HG03066 (cell line): Measurements from ENCODE around the gene MXI1.
"Not testable (repeated sequence)": the region's sequence is repeated elsewhere in the genome, so short reads cannot be mapped to it uniquely, and the experiment has no call there.

ENCODE experiments used
- ATAC-seq: cut with Tn5 transposase; IDR thresholded peaks from one replicate; pipeline ENCODE4 v1.9.1; 2021; ENCODE audit warnings: low read depth; ENCODE audit not compliant: unreplicated experiment

The MXI1 gene

DNA sequence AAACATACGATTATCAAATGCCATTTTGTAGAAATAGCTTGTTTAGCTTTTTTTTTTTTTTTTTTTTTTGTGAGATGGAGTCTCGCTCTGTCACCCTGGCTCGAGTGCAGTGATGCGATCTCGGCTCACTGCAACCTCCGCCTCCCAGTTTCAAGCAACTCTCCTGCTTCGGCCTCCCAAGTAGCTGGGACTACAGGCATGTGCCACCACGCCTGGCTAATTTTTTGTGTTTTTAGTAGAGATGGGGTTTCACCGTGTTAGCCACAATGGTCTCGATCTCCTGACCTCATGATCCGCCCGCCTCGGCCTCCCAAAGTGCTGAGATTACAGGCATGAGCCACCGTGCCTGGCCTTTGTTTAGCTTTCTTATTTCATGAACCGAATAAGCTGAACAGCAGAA is 65.6 kb downstream of the MXI1 start:
- ATAC-seq = not testable (repeated sequence)

DNA sequence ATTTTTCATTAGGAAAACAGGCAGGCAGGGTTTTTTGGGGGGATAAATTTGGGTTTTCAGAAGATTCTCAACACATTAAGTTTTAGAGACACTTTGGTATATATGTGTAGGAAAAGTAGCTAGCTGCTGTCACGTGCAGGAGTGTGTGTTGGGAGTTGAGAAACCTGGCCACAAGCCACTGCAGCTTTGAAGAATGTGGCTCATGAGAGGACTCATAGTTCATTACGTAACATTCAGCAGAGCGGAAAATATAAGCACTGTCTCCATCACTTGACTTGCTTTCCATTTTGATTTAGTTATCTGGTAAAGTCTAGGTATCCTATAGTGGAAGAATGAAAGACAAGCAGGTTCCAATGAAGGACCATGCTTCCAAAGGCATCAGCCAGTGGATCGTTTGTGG is 66.1 kb downstream of the MXI1 start:
- ATAC-seq = no peak

DNA sequence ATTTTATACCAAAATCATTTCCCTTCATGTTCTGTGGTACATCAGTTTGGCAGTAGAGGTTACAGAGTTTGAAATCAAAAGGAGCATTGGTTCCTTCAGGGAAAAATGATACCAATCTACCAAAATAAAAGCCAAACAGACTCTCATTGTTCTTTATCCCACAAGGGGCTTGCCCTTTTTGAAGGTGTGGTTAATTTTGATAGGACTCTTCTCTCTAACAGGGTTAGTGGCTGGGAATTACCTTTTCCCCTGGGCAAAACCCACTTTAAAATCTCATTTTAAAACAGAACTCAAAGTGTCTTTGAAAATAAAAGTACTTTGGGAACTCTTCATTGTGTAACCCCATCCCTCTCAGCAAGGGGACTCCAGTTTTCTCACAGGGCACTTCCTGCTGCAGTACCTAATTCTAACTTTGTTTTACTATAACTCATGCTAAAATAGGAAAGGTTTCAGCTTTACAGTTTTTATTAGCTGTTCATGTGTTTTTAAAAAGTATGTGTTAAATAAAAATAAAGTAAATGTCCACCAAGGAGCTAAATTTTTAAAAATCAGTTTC is 66.7 kb downstream of the MXI1 start:
- ATAC-seq = no peak

DNA sequence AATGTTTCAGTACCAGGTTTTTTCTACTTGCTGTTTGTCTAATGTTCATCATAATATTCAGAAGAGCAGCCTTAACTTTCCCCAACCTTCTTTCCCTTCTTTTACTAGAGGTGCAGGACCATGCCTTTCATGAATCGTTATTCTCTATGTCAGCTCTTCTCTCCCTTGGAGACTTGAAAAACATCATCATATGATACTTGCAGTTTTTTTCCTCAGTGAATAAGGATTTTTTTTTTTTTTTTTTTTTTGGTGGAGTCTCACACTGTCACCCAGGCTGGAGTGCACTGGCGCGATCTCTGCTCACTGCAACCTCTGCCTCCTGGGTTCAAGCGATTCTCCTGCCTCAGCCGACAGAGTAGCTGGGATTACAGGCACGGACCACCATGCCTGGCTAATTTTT is 67.2 kb downstream of the MXI1 start:
- no peak for ATAC-seq

DNA sequence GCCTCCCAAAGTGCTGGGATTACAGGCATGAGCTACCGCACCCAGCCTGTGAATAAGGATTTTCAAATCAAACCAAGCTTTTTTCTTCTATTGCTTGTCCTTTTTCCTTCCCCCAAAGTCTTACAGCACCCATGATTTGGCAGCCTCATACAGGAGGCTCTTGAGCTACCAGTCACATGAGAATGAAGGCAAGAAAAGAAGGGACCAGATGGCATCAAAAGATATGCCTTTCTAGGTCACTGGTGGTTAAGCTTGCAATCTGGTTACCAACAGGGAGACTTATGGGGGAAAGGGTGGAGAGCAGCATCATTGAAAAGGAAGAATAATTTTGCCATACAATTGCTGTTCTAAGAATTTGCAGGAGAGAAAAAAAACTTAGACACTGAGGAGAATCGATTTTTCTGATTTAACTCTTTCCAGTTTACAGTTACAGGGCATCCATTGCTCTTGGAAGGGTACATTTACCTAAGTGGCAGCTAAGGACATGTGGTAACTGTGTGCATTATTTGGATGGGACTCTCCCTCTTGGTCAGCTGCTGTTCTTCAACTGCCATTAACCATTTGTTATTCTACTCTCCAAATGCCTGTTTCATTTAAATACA is 67.8 kb downstream of the MXI1 start:
- no peak for ATAC-seq

DNA sequence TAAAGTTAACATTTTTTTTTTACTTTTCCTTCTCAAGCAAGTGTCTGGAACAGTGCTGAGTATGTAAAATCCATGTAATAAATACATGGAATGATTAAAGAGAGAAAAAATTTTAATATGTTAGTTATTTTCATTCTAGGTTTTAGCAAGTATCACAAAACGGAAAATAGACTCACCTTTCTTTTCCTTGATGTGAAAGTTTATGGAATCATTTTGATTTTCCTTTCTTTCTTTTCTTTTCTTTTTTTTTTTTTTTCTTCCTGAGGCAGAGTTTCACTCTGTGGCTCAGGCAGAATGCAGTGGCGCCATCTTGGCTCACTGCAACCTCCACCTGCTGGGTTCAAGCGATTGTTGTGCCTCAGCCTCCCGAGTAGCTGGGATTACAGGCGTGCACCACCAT is 69.2 kb downstream of the MXI1 start:
- ATAC-seq = no peak

DNA sequence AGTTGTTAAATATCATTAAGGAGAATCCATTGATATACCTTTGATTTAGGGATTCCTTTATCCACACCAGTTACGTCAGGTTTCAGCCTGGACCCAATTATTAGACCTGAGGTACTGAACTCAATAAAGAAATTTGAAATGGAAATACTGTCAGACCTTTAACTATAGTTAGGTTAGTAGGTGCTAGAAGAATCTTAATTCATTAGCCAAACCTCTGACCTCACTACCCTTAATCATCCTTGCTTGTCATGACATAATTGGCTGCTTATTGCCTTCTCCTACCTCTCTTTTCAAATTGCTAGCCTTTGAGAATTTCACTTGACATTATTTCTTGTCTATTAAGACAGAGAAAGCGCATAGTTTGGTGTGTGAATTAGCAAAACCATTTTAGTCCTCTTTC is 70.2 kb downstream of the MXI1 start:
- ATAC-seq = no peak

DNA sequence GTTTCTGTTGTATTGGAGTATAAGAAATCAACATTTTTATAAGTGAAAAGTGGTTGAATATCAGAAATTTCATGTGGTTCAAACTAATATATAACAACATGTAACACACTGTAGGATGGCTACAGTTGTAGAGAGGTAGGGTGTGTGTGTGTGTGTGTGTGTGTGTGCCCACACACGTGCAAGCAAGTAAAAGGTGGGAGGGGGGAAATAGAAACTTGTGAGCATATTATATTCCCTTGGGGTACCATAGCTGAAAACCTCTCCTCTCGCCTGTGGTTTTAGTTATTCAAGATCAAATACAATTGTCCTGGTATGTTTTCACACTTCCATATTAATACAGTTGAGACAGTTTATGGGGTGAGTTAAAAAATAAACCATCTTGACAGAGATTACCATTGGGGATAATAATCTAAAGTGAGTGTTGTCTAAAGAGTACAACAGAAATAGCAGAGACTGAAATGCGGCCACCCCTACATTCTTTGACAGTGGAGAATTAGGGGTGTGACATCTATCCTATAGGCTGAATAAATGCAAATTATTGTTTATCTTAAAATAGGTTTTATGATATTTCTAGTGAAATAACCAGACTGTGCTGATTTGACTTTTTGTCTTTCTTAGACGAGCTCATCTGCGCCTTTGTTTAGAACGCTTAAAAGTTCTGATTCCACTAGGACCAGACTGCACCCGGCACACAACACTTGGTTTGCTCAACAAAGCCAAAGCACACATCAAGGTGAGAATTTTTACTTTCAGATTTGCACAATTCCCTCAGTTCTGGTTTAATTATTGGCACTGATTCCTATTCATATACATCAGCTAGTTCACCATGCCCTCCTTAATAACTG is 71.4 kb downstream of the MXI1 start:
- ATAC-seq = no peak

DNA sequence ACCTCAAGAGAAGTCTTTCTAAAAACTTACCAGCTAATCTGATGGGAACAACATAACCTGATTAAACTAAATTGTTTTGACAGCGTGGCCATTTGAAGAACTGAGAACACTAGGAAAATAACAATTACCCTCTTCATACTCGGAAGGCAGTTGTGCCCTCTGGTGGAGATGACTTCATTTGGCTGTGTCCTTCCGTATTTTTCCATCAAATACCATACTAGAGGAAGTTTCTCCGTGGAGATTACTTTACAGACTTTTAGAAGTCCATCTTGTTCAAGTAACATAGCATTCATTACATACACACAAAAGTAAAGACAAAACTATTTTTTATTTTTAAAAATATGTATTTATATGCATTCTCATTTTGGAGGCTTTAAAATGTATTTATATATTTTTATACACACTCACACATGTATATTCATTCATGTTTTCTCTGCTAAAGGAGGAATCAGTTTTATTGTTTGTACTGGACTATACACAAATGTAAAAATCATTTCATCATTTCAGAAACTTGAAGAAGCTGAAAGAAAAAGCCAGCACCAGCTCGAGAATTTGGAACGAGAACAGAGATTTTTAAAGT is 72.1 kb downstream of the MXI1 start:
- ATAC-seq = no peak

DNA sequence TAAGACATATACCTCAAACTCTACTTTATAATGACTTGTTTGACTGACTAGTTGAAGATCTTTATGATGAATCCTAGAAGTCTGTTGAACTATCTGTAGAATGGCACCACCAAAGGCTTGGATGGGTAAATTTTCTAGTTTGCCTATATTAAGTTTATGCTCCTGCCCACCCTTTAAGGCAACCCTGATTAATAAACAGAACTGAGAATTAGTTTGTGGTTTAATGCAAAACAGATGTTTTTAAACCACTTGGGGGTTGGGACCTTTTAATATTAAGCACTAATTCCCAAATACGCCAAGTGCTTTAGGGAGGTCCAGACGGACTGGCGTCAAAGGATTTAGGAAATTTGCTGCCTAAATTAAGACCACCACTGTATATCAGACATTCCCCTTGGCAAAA is 76.9 kb downstream of the MXI1 start:
- ATAC-seq = no peak

DNA sequence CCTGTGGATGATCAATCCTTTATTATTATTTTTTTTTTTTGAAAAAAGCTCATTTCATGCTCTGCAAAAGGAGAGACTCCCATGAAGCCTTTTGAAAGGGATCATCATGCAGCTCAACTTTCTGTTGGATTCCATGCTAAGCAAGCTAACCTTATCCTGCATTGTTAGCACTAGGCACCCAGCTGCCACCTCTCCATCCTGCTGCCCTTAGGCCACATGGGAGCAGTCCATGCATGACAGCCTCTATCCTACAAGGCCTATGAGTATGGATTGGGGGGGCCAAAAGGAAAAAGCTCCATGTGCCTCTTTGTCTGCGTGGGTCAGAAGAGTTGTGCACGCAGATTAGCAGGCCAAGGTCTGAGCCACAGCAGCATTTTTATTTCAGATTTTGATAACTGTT is 78.1 kb downstream of the MXI1 start:
- no peak for ATAC-seq

DNA sequence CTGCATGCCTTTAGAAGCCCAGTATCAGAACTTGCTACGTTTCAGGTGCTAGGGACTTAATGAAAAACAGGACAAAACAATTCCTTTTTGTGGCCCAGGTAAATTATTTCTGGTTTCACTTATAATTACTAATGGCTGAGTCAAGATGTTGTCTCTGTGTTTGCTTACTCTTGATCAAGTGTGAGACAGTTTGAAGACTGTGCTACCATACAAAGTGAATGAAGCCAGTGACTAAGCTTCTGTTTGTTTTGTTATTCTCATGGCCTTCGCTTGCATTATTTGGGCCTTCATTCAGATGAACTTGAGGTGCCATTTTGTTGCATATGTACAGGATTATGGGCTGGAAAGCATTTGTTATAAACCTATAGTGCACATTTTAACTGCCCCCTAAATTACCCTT is 79.4 kb downstream of the MXI1 start:
- no peak for ATAC-seq

DNA sequence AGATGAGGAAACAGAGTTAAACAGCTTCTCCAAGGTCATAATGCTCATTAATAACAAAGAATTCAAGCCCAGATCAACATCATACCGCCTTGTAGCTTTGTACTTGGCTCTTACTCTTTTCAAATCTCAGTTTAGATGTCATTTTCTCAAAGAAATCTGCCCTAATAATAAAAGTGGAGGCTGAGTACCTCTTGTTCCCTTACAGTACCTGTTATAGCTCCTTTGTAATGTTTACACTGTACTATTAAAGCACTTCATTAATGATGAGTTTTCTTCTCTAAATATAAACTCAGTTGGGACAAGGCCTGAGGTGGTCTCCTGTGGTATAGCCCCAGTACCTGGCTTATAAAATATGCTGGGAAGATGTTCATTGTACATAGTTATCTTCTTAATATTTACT is 89.6 kb downstream of the MXI1 start:
- ATAC-seq = no peak

DNA sequence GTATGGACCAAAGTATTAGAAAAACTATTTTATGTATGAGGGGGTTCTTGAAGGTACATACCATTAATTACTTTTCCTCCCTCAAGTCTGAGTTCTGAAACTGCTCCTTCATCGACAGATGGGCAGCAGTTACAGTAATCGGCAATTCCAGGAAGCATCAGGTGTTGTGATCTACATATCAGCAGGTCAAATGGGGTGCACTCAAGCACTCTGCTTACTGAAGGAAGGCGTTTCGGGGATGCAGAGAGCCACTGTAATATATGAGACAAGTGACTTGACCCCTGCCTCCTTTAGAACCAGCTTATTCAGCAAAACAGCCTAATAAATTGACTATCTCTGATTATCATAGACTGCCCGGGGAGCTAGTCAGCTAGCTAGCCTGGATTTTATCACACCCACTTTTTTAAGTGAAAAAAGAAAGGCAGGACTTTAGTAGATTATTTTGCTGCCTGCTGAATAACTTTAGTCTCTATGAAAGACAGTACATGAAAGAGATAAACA is 93.1 kb downstream of the MXI1 start:
- no peak for ATAC-seq

DNA sequence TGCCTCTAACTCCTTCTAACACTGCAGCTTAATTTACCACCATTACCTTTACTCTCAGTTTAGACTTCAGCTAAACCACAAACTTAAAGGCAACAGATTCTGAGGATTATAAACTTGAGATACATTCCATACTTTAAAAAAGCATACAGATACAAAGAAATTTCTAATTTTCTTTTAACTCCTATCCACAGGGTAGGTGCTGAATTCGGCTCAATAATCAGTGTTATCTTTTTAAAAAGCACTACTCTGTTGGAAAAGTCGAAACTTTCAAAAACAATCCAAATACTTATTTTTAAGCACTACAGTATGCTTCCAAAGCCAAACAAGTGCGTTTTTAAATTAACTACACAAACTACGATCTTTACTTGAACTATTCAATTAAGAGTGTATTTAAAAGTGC is 96.3 kb downstream of the MXI1 start:
- ATAC-seq = no peak

DNA sequence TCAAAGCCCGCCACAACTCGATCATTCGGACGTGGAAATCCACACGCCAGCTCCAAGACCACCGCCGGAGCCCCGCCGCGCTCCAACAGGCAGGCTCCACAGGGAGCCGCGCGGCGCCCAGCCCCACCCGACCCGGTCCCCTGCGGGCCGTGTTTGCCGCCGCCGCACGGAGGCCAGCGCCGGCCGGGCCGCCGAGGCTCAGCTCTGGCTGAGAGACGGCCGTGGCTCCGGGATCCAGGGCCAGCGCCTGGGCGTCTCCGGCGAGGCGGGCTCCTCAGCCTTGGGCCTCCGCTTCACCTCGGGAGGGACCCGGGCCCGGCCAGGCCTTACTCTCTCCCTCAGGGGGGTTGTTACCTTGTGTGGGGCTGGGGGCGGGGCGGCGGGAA is 97.0 kb downstream of the MXI1 start:
- ATAC-seq = peak; percentile 45

DNA sequence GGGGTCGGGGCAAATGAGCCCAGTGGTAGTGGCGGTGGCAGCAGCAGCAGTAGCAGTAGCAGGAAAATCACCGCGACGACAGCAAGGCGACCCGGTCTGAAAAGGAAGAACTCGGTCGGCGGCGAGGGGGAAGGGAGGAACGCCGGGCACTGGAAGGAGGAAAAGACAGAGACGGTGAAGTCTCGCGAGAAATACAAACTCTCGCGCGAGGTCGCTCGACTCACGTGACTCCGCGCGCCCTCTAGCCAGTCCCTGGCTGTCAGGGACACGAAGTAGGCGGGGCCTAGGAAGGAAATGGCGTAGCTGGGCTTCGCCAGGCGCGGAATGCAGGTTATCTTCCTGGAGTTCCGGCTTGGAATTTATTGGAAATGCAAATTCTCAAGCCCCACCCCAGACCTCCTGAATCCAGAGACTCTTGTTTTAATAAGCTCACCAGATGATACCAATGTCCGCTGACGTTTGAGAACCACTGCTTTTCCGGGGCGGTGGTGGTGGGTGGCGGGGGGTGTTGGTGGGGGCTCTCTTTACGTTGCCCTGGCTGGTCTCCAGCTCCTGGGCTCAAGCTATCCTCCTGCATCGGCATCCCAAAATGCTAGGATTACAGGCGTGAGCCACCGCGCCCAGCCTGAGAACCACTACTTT is 97.5 kb downstream of the MXI1 start, which contains the start of gene SMNDC1:
Gene SMNDC1 (minus strand): TSS at position 141 of the 642 bp plus-strand sequence. CDS start 1,333 bp downstream, outside the sequence.
- ATAC-seq = peak; percentile 90

DNA sequence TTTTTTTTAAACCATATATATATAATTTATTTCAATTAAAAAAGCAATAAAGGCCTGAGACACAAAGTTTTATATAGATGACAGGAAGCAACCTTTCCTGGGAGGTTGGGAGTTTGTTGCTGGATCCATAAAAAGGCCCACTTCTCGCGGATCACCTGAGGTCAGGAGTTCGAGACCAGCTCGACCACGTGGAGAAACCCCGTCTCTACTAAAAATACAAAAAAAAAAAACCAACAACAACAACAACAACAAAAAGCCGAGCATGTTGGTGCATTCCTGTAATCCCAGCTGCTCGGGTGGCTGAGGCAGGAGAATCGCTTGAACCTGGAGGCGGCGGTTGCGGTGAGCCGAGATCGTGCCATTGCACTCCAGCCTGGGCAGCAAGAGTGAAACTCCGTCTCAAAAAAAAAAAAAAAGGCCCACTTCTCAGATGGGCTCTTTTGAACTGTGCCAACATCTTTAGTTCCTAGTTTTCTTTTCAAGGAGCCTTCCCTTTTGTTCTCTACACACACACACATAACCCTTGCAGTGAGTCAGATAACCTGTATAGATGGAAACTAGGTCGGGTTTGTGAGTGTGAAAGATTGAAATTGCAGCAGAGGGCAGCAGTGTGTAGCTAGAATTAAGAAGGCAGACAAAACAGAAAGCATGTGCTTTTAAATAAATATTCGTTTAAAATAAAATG is 98.5 kb downstream of the MXI1 start:
- ATAC-seq = peak; percentile 38

DNA sequence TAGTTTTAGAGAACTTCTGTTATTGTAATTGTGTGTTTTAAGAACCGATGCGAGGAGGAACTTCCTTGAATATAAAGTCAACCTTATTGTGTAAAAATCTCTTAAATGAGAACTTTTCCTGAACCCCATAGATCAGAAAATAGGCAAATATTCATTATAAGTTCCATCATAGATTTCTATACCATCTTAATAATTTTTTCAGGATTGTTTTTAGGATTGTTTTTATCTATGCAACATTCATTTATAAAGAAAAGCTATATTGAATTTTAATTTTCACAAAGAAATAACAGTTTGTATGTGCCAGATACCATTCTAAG is 99.0 kb downstream of the MXI1 start:
- ATAC-seq = no peak

DNA sequence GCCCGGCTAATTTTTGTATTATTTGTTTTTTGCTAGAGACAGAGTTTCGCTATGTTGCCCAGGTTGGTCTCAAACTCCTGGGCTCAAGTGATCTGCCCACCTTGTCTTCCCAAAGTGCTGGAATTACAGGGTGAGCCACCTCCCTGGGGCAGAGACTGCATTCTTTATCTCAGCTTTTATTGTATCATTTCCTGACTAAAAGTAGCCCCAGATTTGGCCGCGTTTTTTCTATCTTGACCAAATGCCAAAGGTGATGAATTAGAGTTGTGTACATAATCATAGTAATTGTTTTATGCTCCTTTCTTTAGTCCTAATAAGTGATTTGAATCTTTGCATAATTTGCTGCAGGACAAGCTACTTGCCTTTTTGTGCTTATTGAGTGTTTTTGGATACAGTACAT is 100.4 kb downstream of the MXI1 start:
- no peak for ATAC-seq

DNA sequence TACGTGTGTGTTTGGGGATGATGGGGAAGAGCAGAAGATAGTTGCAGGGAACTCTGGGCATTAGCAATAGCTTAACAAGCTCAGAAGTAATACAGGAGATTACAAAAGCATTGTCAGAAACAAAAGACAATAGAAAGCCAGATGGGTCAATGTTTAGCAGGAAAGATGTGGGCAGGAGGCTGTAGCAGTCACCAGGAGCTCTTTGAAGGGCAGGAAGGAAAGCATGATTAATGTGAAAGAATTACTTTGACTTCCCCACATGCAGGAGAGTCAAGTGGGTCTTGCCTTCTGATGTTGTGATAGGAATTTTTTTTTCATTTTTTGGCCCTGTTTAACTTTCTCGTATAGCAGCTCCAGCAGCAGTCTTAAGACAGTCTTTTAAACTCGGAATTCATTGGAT is 103.3 kb downstream of the MXI1 start:
- no peak for ATAC-seq
